ENCODE measurements around the gene SH3BP4.

GRCh38 chr2:235034265-235035118 lies 82.7 kb downstream of the SH3BP4 start:
- TF ChIP-seq, protein P1, sequence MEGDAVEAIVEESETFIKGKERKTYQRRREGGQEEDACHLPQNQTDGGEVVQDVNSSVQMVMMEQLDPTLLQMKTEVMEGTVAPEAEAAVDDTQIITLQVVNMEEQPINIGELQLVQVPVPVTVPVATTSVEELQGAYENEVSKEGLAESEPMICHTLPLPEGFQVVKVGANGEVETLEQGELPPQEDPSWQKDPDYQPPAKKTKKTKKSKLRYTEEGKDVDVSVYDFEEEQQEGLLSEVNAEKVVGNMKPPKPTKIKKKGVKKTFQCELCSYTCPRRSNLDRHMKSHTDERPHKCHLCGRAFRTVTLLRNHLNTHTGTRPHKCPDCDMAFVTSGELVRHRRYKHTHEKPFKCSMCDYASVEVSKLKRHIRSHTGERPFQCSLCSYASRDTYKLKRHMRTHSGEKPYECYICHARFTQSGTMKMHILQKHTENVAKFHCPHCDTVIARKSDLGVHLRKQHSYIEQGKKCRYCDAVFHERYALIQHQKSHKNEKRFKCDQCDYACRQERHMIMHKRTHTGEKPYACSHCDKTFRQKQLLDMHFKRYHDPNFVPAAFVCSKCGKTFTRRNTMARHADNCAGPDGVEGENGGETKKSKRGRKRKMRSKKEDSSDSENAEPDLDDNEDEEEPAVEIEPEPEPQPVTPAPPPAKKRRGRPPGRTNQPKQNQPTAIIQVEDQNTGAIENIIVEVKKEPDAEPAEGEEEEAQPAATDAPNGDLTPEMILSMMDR (IDR thresholded peaks at IDR 0.05; ENCODE audit: insufficient read depth, low read length, poor library complexity, severe bottlenecking) = no peak
- no peak for TF ChIP-seq EZH2phosphoT487 (conservative IDR thresholded peaks at IDR 0.05; ENCODE audit: low read length)

Data from SU-DHL-6 (cell line).